ENCODE measurements around the gene GRIP2. TPM values are rescaled to one million over a fixed set of nuclear protein-coding genes. Genes with fewer than 3 reads are reported as not detected.

The GRIP2 gene
- total RNA-seq, 1 donor from 2014 or later: 0.05 TPM

Other genes starting within 250 kb of the GRIP2 start
- gene SLC6A6, start 137.7 kb downstream of the GRIP2 start, total RNA-seq: 46.9 and 354 TPM in 2 replicates
- gene CCDC174, start 111.4 kb upstream of the GRIP2 start, total RNA-seq: 16.2 and 18.9 TPM in 2 replicates
- gene C3orf20, start 134.8 kb upstream of the GRIP2 start, total RNA-seq: not detected in 2 replicates

Measured in renal cortical epithelial cell (primary cell).